IMR-90 (cell line): ENCODE measurements around the gene ZNF835.

Experiments
- CTCF ChIP-seq: conservative IDR thresholded peaks from 2 replicates; pipeline ENCODE4 v1.5.1; 2012; ENCODE audit warnings: mild to moderate bottlenecking, low read depth, low read length, improper control_type of control experiment
- ELK1 ChIP-seq: fragments of 150-350 bp; IDR thresholded peaks from 2 replicates; pipeline ENCODE4 v1.6.1; 2016; ENCODE audit warnings: low read depth, mild to moderate bottlenecking, low read length, moderate library complexity, borderline replicate concordance
- FOS ChIP-seq: fragments of 150-350 bp; IDR thresholded peaks from 2 replicates; pipeline ENCODE4 v1.6.1; 2016; ENCODE audit warnings: low read depth, low read length
- MAZ ChIP-seq: IDR thresholded peaks from 2 replicates; pipeline ENCODE4 v1.6.1; 2012; ENCODE audit warnings: low read depth, mild to moderate bottlenecking, low read length, improper control_type of control experiment, moderate library complexity, borderline replicate concordance
- POLR2A ChIP-seq: IDR thresholded peaks from 2 replicates; pipeline ENCODE4 v1.6.1; 2012; ENCODE audit warnings: mild to moderate bottlenecking, low read depth, low read length
- RAD21 ChIP-seq: IDR thresholded peaks from 2 replicates; pipeline ENCODE4 v1.6.1; 2012; ENCODE audit warnings: low read length, improper control_type of control experiment
- RCOR1 ChIP-seq: IDR thresholded peaks from 2 replicates; pipeline ENCODE4 v1.6.1; 2012; ENCODE audit warnings: mild to moderate bottlenecking, low read length, improper control_type of control experiment; ENCODE audit not compliant: insufficient replicate concordance
- RFX5 ChIP-seq: IDR thresholded peaks from 2 replicates; pipeline ENCODE4 v1.8.0; 2012; ENCODE audit warnings: low read depth, mild to moderate bottlenecking, low read length, moderate library complexity
- USF2 ChIP-seq: fragments of 150-350 bp; IDR thresholded peaks from 2 replicates; pipeline ENCODE4 v1.6.1; 2017; ENCODE audit warnings: mild to moderate bottlenecking, antibody characterized with exemption, low read length, low read depth

GRCh38 chr19:56660381-56661107 is 11.0 kb downstream of the ZNF835 start:
- TF ChIP-seq CTCF: no peak
- TF ChIP-seq FOS: no peak
- no peak for TF ChIP-seq POLR2A
- no peak for TF ChIP-seq RAD21
- no peak for TF ChIP-seq USF2
- TF ChIP-seq MAZ: no peak
- no peak for TF ChIP-seq ELK1
- no peak for TF ChIP-seq RFX5
- TF ChIP-seq RCOR1: no peak
